Measurements from ENCODE around the gene EXOC8.

DNA sequence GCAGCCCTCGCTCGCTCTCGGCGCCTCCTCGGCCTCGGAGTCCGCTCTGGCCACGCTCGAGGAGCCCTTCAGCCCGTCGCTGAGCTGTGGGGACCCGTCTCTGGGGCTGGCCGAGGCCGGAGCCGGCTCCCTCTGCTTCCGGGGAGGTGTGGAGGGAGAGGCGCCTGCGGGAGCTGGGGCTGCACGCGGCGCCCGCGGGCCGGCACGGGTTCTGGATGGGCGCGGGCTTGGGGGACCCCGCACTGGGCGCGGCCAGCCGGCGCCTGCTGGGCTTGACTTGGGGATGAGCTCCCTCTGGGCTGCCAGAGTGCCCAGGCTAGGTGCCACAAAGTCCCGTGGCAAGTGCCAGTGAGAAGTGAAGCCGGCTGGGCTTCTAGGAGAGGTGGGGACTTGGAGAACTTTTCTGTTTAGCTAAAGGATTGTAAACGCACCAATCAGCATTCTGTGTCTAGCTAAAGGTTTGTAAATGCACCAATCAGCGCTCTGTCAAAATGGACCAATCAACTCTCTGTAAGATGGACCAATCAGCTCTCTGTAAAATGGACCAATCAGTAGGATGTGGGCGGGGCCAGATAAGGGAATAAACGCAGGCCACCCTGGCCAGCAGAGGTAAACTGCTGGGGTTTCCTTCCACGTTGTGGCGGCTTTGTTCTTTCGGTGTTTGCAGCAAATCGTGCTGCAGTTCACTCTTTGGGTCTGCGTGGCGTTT lies 20.2 kb downstream of the EXOC8 start:
- TF ChIP-seq POLR2A (IDR thresholded peaks at IDR 0.05) = no peak
- TF ChIP-seq, protein P1, sequence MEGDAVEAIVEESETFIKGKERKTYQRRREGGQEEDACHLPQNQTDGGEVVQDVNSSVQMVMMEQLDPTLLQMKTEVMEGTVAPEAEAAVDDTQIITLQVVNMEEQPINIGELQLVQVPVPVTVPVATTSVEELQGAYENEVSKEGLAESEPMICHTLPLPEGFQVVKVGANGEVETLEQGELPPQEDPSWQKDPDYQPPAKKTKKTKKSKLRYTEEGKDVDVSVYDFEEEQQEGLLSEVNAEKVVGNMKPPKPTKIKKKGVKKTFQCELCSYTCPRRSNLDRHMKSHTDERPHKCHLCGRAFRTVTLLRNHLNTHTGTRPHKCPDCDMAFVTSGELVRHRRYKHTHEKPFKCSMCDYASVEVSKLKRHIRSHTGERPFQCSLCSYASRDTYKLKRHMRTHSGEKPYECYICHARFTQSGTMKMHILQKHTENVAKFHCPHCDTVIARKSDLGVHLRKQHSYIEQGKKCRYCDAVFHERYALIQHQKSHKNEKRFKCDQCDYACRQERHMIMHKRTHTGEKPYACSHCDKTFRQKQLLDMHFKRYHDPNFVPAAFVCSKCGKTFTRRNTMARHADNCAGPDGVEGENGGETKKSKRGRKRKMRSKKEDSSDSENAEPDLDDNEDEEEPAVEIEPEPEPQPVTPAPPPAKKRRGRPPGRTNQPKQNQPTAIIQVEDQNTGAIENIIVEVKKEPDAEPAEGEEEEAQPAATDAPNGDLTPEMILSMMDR (IDR thresholded peaks at IDR 0.05) = no peak

All from uterus (tissue), 2 donors.